Adrenal gland (tissue), 5 donors: ENCODE measurements around the gene RAMP3.

Source experiments
- POLR2A ChIP-seq, 2 donors: fragments of 450-650 bp; IDR thresholded peaks; one replicate each; pipeline ENCODE4 v1.6.1; 2017; ENCODE audit warnings: antibody characterized with exemption in 2 of 2, mild to moderate bottlenecking in 2 of 2, moderate library complexity in 1 of 2
- TF ChIP-seq, protein P1 (sequence below), 6 experiments: fragments of 450-650 bp in 4 of 6; fragments of 200-600 bp in 2 of 6; sonication (generic) in 1 of 6; IDR thresholded peaks; 1 replicate in 5 of 6; 2 replicates in 1 of 6; pipeline versions ENCODE4 v1.5.1 to v1.8.0; 2016 to 2021; ENCODE audit warnings: antibody characterized with exemption in 6 of 6, mild to moderate bottlenecking in 2 of 6, moderate library complexity in 1 of 6
- donor health status: DM: no; HTN: no; CAD: no.

DNA sequence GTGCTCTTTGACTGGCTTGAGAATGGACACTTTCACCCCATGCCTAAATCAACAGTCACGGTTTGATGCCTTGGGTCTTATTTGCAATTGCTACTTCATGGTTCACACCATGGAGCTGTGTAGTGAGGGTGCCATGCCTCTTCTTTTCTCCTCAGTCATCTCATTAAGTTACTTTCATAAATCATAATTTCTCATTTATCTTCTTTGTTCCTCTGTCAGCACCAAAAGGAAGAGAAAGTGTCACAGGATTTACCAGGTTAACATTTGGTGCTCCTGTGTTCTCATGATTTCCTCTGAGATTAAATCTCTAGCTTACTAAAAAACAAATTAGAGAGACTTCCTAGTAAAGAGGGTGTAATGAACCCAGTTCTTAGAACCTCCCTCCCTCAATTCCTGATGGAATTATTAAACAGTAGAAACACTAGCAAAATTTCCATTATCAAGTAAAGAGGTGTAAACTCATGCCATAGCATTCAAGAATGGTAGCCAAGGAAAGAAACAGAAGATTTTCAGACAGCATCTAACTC lies 75.7 kb downstream of the RAMP3 start:
- TF ChIP-seq, protein P1, sequence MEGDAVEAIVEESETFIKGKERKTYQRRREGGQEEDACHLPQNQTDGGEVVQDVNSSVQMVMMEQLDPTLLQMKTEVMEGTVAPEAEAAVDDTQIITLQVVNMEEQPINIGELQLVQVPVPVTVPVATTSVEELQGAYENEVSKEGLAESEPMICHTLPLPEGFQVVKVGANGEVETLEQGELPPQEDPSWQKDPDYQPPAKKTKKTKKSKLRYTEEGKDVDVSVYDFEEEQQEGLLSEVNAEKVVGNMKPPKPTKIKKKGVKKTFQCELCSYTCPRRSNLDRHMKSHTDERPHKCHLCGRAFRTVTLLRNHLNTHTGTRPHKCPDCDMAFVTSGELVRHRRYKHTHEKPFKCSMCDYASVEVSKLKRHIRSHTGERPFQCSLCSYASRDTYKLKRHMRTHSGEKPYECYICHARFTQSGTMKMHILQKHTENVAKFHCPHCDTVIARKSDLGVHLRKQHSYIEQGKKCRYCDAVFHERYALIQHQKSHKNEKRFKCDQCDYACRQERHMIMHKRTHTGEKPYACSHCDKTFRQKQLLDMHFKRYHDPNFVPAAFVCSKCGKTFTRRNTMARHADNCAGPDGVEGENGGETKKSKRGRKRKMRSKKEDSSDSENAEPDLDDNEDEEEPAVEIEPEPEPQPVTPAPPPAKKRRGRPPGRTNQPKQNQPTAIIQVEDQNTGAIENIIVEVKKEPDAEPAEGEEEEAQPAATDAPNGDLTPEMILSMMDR (IDR thresholded peaks at IDR 0.05), result no peak
- TF ChIP-seq POLR2A (IDR thresholded peaks at IDR 0.05), result no peak
